NCI-H524 treated with DMSO at 0.1 percent for 48 hours (cell line): ENCODE measurements around the gene EBI3.
"Not testable (repeated sequence)": the region's sequence is repeated elsewhere in the genome, so short reads cannot be mapped to it uniquely, and the experiment has no call there.

Source experiments
- DNase-seq: peaks from one replicate; lab custom pipeline; 2025; lab: John Stamatoyannopoulos, UW

The EBI3 gene

DNA sequence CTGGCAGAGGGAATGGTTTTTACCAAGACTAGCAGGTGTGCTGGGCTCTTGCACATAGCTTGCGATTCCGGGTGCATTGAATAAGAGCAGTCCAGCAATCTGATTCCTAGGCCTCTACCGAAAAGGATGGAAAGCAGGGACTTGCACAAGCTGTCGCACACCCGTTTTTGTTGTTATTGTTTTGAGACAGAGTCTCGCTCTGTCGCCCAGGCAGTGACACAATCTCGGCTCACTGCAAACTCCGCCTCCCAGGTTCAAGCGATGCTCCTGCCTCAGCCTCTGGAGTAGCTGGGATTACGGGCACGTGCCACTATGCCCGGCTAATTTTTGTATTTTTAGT is 5.5 kb downstream of the EBI3 start:
- no peak for DNase-seq

DNA sequence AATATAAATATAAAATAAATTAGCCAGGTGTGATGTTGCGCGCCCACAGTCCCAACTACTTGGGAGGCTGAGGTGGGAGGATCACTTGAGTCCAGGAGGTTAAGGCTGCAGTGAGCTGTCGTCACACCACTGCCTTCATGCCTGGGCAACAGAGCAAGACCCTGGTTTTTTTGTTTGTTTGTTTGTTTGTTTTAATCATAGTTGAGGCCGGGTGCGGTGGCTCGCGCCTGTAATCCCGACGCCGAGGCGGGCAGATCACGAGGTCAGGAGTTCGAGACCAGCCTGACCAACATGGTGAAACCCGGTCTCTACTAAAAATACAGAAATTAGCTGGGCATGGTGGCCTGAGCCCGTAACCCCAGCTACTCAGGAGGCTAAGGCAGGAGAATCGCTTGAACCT is 8.2 kb downstream of the EBI3 start:
- not testable (repeated sequence) for DNase-seq

DNA sequence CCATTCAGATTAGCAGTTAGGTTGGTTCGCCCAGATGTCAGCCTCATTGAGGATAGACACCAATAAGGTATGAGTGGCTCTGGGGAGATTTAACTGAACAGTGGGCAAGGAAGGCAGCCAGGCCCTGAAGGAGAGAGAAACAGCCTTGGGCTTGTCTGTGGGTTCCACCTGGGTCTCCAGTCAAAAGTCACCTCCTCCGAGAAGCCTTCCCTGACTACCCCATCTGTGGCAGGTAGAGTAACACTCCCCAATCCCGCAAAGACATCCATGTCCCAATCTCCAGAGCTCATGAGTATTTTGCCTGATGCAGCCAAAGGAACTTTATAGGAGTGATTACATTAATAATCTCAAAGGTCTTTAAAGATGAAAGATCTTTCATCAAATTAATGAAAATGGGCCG is 9.5 kb downstream of the EBI3 start:
- DNase-seq = no peak

DNA sequence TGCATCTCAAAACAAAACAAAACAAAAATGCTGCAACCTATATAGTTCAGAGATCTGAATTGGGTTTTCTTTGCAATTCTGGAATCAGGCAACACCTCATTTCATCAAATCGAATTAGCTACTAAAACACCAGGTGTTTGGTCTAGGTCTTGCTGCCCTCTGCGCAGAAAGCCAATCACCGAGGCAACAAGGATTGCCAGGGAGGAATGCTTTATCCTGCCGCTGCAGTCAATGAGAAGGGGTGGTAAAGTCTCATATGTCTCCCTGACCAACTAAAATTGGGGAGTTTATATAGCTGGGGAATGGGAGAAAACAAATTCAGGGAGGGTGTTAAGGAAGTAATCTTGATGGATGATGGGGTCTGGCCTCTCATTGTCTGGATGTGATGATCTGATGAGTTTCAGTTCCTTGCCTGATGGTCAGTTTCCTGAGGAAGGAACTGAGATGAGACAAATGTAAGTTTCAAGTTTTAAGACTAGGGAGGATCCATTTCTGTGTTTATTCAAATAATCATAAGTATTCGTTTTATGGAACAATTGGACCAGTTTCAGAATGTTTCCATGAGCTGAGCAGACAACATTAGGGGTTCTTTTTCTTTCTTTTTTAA is 12.6 kb downstream of the EBI3 start:
- DNase-seq = no peak

DNA sequence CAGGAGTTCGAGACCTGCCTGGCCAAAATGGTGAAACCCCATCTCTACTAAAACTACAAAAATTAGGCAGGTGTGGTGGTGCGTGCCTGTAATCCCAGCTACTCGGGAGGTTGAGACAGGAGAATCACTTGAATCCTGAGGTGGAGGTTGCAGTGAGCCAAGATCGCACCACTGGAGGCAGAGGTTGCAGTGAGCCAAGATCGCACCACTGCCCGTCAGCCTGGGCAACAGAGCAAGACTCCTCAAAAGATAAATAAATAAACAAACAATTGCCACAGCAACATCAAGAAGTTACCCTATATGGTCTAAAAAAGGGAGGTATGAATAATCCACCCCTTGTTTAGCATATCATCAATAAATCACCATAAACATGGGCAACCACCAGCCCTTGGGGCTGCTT is 16.6 kb downstream of the EBI3 start:
- not testable (repeated sequence) for DNase-seq

- peak; percentile 98 for DNase-seq
These were observed 17.7 kb downstream of the EBI3 start, which contains the start of gene YJU2 for GRCh38 chr19:4246767-4247593. TSS of gene YJU2 (plus strand) at chr19:4247080. CDS start at chr19:4247147, 67 bp downstream.

DNA sequence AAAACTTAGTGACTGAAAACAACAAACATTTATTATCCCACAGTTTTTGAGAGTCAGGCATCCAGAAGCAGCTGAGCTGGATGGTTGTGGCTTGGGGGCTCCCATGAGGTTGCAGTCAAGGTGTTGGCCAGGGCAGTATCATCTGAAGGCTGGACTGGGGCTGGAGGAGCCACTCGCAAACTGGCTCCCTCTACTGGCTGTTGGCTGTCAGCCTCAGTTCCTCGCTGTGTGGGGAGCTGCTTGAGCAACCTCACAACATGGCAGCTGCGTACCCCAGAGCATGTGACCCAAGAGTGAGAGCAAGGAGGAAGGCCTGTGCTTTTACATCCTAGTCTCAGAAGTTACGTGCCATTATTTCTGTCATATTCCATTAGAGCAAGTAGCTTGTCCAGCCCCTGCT is 27.2 kb downstream of the EBI3 start:
- no peak for DNase-seq

GRCh38 chr19:4257025-4257424 is 27.7 kb downstream of the EBI3 start:
- DNase-seq = no peak

DNA sequence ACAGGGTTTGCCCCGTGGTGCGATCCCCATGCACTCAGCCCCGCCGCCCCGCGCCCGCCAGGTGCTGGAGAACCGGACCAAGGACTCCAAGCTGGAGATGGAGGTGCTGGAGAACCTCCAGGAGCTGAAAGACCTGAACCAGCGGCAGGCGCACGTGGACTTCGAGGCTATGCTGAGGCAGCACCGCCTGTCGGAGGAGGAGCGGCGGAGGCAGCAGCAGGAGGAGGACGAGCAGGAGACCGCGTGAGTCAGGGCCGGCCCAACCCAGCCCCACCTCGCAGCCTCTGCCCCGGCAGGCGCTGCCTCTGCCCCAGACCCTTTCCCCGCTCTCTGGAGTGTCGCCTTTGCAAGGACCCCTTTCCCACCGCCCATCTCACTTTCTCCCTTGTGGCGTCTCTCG is 28.9 kb downstream of the EBI3 start:
- no peak for DNase-seq

DNA sequence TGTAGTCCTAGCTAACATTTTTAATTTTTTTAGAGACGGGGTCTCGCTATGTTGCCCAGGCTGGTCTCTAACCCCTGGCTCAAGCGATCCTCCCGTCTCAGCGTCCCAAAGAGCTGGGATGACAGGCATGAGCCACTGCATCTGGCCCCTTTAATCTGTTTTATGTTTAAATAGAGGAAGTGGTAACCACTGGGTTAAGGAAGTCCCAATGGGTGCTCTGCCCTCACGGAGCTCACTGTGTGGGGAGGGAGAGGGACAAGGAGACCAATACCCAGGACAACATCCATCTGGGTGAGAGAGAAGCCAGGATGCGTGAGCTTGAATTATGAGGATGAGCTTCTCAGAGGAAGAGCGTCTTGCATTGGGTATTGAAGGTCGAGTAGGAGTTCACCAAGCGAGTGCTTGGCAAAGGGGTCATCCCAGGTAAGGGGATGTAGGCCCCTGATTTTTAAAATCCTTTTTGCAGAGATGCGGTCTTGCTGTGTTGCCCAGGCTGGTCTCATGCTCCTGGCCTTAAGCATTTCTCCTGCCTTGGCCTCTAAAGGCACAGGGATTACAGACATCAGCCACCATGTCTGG is 31.4 kb downstream of the EBI3 start:
- DNase-seq = no peak

GRCh38 chr19:4264812-4265211 is 35.5 kb downstream of the EBI3 start:
- no peak for DNase-seq

DNA sequence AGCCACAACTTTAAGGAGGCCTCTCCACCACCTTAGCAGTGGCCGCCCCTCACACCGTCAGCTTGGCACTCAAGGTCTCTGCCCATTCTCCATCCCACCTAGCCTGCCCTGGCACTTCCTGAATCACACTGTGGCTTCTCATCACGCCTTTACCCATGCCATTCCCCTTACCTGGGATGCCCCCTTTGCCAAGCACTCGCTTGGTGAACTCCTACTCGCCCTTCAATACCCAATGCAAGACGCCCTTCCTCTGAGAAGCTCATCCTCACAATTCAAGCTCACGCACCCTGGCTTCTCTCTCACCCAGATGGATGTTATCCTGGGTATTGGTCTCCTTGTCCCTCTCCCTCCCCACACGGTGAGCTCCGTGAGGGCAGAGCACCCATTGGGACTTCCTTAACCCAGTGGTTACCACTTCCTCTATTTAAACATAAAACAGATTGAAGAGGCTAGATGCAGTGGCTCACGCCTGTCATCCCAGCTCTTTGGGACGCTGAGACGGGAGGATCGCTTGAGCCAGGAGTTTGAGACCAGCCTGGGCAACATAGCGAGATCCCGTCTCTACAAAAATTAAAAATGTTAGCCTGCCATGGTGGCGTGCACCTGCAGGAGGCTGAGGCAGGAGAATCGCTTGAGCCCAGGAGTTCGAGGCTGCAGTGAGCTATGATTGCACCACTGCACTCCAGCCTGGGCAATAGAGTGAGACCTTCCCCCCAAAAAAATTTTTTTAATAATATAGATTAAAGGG is 37.1 kb downstream of the EBI3 start:
- DNase-seq = no peak

- peak; percentile 30 for DNase-seq
These were observed 38.0 kb downstream of the EBI3 start for GRCh38 chr19:4267101-4267900.

- DNase-seq = no peak
These were observed 38.8 kb downstream of the EBI3 start for GRCh38 chr19:4267901-4268815.

DNA sequence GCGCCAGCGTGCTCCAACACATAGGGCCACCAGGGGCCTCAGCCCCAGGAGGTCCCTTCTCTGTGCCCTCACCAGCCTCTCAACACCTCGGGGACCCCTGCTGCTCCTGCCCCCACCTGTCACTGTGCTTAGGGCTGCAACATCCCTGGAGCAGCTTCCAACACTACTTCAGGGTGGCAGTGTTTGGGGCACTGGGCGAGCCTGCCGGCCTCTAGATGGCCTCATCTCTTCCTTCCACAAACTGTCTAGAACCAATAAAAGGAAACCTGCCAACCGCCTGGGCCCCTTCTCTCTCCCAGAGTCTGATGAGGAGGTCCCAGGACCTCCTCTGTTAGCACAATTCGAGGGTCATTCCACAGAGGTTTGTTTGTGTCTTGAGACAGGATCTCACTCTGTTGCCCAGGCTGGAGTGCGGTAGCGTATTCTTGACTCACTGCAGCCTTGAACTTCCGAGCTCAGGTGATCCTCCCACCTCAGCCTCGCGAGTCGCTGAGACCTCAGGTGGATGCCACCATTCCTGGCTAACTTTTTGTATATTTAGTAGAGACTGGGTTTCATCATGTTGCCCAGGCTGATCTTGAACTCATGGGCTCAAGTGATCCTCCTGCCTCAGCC is 39.6 kb downstream of the EBI3 start:
- DNase-seq = no peak

GRCh38 chr19:4272894-4273293 is 43.6 kb downstream of the EBI3 start:
- DNase-seq = no peak

DNA sequence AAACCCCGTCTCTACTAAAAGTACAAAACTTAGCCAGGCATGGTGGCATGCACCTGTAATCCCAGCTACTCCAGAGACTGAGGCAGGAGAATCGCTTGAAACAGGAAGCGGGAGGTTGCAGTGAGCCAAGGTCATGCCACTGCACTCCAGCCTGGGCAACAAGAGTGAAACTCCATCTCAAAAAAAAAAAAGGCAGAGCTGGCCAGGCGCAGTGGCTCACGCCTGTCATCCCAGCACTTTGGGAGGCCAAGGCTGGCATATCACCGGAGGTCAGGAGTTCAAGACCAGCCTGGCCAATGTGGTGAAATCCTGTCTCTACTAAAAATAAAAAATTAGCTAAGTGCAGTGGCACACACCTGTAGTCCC is 45.0 kb downstream of the EBI3 start:
- not testable (repeated sequence) for DNase-seq

- DNase-seq = no peak
These were observed 47.9 kb downstream of the EBI3 start for GRCh38 chr19:4277191-4277696.

- no peak for DNase-seq
These were observed 48.7 kb downstream of the EBI3 start for GRCh38 chr19:4278010-4278409.
